Mesodermal cell (in vitro differentiated cells): ENCODE data around the gene CEP192.
"Not testable (repeated sequence)": the region's sequence is repeated elsewhere in the genome, so short reads cannot be mapped to it uniquely, and the experiment has no call there.

ENCODE experiments used
- H3K27ac ChIP-seq: 2 replicates; pipeline ENCODE4 v1.7.0; 2013; ENCODE audit warnings: mild to moderate bottlenecking, low read depth, low read length, moderate library complexity; ENCODE audit not compliant: severe bottlenecking
- H3K36me3 ChIP-seq: 2 replicates; pipeline ENCODE4 v1.7.1; 2013; ENCODE audit warnings: mild to moderate bottlenecking, low read length, moderate library complexity; ENCODE audit not compliant: control insufficient read depth, insufficient read depth
- H3K4me1 ChIP-seq: one replicate; pipeline ENCODE4 v1.7.1; 2013; ENCODE audit warnings: mild to moderate bottlenecking, low read length; ENCODE audit not compliant: insufficient read depth, control insufficient read depth, poor library complexity, severe bottlenecking
- H3K4me3 ChIP-seq: 2 replicates; pipeline ENCODE4 v1.7.0; 2013; ENCODE audit warnings: low read length, control low read depth, mild to moderate bottlenecking; ENCODE audit not compliant: insufficient read depth, poor library complexity, severe bottlenecking; ENCODE audit errors: extremely low read depth
- H3K9me3 ChIP-seq: 2 replicates; pipeline ENCODE4 v1.7.1; 2013; ENCODE audit warnings: mild to moderate bottlenecking, low read length, moderate library complexity; ENCODE audit not compliant: control insufficient read depth
- WGBS, 2 experiments: methylation state at CpG; one replicate each; pipeline ENCODE4 v1.1.5; 2013; ENCODE audit warnings: missing lambda C conversion rate in 2 of 2; ENCODE audit not compliant: insufficient coverage in 2 of 2; 5-methylcytosine and 5-hydroxymethylcytosine counted together

CEP192 gene

DNA sequence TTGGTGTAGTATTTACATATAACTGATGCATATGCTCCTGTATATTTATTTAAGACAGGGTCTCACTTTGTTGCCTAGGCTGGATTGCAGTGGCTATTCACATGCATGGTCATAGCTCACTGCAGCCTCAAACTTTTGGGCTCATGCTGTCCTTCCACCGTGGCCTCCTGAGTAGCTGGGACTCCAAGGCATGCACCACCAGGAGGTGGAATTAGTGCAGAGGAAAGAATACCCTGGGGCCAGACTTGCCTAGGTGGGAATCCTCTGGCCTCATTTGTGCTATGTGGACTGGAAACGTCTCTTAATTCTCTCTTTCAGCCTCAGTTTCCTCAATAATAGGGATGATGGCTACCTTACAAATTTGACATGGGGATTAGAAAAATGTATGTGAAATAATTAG is 2.3 kb downstream of the CEP192 start:
- Histone ChIP-seq H3K36me3 (peaks cover 14% of the 10 kb centered on the region), H3K27ac (no peak overlapping the region), H3K4me1 (peaks cover 7% of the 10 kb centered on the region), H3K4me3 (no peak overlapping the region), H3K9me3 (no peaks in the 10 kb centered on the region)
- 56 to 100% methylated on average over 1 of the region's 2 CpGs for WGBS, 2 experiments

DNA sequence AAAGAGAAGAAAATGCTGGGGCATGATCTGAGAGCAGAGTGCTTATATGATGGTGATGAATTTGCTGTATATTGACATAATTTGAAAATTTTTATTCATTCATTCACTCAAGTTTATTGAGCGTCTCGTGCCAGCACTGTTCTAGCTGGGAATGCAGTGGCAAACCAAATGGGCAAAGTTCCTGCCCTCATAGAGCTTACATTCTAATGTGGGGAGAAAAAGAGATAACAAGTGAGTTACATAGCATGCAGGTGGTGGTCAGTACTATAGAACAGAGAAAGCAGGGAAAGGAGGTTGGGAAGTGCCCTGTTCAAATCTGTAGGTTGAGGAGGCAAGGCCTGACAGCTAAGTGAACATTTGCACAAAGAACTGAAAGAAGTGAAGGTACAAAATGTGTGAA is 4.3 kb downstream of the CEP192 start:
- Histone ChIP-seq H3K4me1 (no peaks in the 10 kb centered on the region), H3K36me3 (peaks cover 15% of the 10 kb centered on the region), H3K4me3 (no peak overlapping the region), H3K27ac (no peak overlapping the region), H3K9me3 (no peaks in the 10 kb centered on the region)
- no CpG with 5 or more reads among the region's 2 CpGs for WGBS, 2 experiments

DNA sequence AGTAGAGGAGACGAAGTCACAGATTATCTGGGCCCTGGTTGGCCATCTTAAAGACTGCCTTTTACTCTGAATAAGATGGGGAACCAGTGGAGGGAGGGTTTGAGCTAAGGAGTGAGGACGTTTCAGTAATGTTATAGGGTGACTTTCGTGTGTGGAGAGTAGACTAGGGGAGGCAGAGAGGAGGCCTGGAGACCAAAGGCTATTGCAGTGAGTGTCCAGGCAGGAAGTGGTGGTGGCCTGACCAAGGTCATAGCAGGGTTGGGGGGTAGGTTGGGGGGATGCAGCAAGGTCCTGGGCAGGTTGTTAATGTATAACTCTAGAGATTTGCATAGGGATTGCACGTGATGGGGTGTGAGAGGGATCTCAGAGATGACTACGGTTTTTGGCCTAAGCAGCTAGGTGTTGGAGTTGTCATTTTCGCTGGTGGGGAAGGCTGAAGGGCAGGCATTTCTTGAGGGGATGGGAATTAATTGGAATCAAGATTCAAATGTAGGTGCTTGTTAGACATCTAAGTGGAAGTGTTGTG is 4.9 kb downstream of the CEP192 start:
- H3K9me3 ChIP-seq = no peaks in the 10 kb centered on the region
- no peak overlapping the region for H3K4me3 ChIP-seq
- no peaks in the 10 kb centered on the region for H3K4me1 ChIP-seq
- WGBS, 2 experiments = 94 to 97% methylated on average over 6 of the region's 6 CpGs
- H3K27ac ChIP-seq = no peak overlapping the region
- peaks cover 21% of the 10 kb centered on the region for H3K36me3 ChIP-seq

DNA sequence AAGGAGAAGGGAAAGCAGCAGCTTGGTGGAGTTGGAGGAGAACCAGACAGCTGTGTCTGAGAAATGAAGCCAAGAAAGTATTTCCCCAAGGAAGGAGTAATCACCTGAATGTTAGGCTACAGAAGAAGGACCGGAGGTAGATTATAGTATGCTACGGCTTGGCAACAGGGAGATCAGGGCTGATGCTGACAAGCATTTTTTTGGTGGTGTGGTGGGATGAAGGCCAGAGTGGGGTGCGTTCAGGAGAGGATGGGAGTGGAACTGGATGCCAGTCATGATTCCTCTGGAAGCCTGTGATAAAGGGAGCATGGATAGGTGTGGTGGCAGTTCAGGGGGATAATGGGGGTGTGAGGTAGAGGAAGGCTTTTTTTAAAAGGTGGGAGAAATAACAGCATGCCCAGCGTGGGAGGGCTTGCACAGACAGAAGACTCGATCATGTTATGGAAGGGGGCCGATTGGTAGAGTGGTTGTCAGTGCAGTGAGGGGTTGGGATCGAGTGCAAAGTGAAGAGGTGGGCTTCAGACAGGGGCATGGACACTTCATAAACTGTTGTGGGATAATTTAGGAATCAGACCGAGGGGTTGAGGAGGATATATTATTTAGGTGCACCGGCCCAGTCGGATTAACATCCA is 5.6 kb downstream of the CEP192 start:
- Histone ChIP-seq H3K4me3 (no peak overlapping the region), H3K9me3 (no peaks in the 10 kb centered on the region), H3K27ac (no peak overlapping the region), H3K4me1 (no peaks in the 10 kb centered on the region), H3K36me3 (peaks cover 28% of the 10 kb centered on the region)
- 94 to 97% methylated on average over 10 of the region's 10 CpGs for WGBS, 2 experiments

DNA sequence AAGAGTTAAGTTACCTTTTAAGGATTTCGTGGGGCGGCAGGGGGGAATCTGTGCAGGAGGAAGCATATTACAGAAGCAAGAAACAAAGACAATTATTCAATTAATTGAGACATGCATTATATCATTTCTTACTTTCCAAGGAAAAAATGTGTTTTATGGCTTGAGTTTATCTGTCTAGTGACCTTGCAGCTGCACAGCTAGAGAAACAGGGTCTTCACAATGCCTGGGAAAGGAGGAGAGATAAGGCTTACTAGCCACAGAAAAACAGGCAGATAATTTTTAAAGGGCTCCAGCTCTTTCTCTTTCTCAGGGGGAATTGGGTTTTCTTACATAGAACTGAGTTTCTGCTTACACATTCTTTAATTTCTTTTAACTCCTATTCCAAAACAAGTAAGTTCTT is 6.2 kb downstream of the CEP192 start:
- not testable (repeated sequence) for H3K27ac ChIP-seq, H3K4me3 ChIP-seq, H3K4me1 ChIP-seq, H3K9me3 ChIP-seq
- WGBS, 2 experiments = 100% methylated on average over 1 of the region's 2 CpGs; no CpG with 5 or more reads in 1 of the 2 experiments
- H3K36me3 ChIP-seq = peaks cover 30% of the 10 kb centered on the region

DNA sequence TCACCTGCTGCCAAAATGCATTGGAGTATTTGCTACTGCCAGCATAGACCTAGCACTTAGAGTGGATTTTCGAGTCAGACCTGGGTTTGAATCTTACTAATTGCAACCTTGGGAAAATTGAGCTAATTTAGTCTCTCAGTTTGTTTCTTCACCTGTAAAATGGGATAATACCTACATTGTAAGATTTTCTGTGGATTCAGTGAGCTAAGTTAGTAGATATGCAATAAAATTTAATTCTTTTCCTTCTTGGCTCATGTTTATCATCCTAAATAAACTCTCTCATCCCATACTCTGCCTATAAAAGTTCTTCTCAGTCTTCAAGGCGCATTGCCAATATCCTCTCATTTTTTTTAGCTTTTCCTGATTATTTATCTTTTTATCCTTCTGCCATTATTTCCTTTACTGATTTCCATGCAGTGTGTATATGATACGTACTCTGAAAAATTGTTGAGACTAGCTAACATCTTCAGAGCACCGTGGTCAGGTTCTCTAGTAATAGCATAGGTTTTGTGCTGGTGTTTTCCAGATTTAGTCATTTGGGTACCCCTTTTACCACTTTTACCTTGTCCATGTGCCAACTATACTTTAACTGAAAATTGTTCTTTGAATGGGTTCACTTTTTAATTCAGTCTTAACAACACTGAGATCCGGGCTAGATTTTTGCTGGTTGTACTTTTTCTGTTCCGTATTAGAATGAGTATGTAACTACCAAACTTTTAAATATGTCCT is 7.3 kb downstream of the CEP192 start:
- Histone ChIP-seq H3K4me1 (no peaks in the 10 kb centered on the region), H3K4me3 (no peak overlapping the region), H3K9me3 (no peaks in the 10 kb centered on the region), H3K27ac (no peak overlapping the region), H3K36me3 (peaks cover 30% of the 10 kb centered on the region)
- 100% methylated on average over 2 of the region's 6 CpGs; no CpG with 5 or more reads in 1 of the 2 experiments for WGBS, 2 experiments

DNA sequence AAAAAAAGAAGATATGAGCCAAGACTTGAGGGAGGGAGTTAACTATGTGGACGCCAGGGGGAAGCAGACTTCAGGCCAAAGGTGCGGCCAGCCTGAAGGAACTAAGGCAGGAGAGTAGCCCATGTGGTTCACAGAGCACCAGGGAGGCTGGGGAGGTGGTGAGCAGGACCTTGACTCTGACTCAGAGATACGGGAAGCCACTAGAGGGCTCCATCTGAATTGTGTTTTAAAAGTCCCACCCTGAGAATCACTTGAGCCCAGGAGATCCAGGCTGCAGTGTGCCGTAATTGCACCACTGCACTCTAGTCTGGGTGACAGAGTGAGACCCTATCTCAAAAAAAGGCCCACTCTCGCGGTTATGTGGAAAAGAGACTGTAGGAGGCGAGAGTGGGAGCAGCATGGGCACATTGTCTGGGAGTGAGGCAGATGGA is 12.3 kb downstream of the CEP192 start:
- Histone ChIP-seq H3K27ac (no peak overlapping the region), H3K4me1 (no peaks in the 10 kb centered on the region), H3K36me3 (peaks cover 57% of the 10 kb centered on the region), H3K9me3 (no peaks in the 10 kb centered on the region), H3K4me3 (no peak overlapping the region)
- WGBS, 2 experiments = 57 to 75% methylated on average over 5 to 7 of the region's 7 CpGs

DNA sequence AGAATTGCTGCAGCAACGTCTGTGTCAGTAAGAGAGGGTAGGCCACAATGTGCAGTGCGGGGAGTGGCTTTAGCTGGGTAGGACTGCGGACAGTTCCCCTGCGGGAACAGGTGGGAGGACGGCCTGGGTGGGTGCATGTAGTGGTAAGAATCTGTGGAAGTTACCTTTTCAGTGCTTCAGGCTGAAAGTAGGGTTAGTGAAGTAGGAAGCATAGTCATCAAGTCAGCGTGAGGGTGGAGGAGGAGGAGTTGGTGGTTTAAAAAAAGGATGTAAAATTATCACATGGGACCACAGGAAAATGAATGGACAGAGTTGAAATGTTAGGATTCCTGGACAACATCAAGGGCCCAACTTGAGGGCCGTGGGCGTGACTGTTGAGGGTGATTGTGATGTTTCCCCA is 13.2 kb downstream of the CEP192 start:
- Histone ChIP-seq H3K4me3 (no peak overlapping the region), H3K27ac (no peak overlapping the region), H3K9me3 (no peaks in the 10 kb centered on the region), H3K4me1 (no peaks in the 10 kb centered on the region), H3K36me3 (peaks cover 66% of the 10 kb centered on the region)
- 95 to 98% methylated on average over 8 of the region's 8 CpGs for WGBS, 2 experiments

DNA sequence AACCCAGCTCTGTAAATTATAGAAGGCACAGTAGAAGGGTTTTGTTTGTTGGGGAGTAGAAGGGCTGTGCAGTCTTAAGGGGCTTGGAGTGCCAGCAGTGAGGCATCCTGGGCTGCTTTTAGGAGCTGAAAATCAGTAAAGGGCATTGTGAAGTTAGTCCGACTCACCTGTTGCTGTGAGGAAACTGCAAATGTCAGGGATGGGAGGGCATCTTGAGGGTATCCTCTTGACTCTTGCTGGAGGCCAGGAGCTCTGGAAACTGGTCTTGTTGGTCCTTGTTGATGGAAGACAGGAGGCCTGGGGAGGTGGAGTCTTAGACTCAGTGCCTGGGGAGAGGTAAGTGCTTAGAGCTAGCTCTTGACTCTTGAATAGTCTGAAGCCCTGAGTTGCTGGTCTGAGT is 14.1 kb downstream of the CEP192 start:
- 100% methylated on average over 1 of the region's 1 CpG for WGBS, 2 experiments
- no peaks in the 10 kb centered on the region for H3K4me1 ChIP-seq
- no peak overlapping the region for H3K27ac ChIP-seq
- peaks cover 72% of the 10 kb centered on the region for H3K36me3 ChIP-seq
- no peaks in the 10 kb centered on the region for H3K9me3 ChIP-seq
- H3K4me3 ChIP-seq = no peak overlapping the region

DNA sequence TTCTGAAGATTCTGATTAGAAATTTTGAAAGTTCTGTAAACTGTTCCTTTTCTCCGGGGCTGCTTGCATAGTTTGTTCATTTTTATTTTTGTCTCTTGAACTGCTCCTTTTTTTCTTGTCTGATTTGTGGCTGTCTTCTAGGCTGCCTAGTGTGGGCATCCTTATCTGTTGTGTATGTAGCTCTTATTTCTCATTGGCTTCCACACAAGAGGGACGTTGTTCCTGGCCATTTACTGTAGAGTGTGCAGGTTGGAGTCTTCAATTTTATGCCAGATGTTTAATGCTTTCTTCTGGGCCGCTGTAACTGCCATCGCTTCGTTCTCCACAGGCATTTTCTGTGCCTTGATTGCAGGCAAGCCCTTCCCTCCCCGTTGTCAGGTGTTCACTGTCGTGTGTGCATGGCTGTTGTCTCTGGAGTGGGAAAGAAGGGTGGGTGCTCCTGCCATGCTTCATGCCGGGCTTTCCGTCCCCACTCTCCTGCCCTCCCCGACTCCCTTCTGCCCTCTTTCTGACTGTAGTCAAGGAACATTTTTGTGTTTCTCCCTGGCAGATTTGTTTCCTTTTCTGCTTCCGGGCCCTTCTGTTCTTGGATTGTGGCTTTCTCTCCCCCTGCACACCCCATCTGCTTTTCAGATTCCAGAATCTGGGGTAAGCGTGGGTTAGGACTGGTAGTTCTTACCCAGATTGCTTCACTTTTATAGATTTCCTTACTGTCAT is 15.5 kb downstream of the CEP192 start:
- no peaks in the 10 kb centered on the region for H3K9me3 ChIP-seq
- peaks cover 72% of the 10 kb centered on the region for H3K36me3 ChIP-seq

More for the DNA sequence above, 15.5 kb downstream of the CEP192 start:
- H3K4me1 ChIP-seq = no peaks in the 10 kb centered on the region
- H3K4me3 ChIP-seq = no peak overlapping the region
- H3K27ac ChIP-seq = no peak overlapping the region
- 90 to 98% methylated on average over 9 of the region's 12 CpGs for WGBS, 2 experiments
